T-helper 17 cell (primary cell): ENCODE measurements around the gene DBNDD2. TPM values are rescaled to one million over a fixed set of nuclear protein-coding genes. Genes with fewer than 3 reads are reported as not detected.

ENCODE experiments used
- ATAC-seq: fragments of 150-1000 bp; cut with Tn5 transposase; 2 replicates; pipeline ENCODE4 v1.10.0; 2021; ENCODE audit warnings: mild to moderate bottlenecking, moderate library complexity
- DNase-seq, 3 donors: peaks; one replicate each; pipeline versions ENCODE4 v3.0.0 to v3.0.0-alpha.2; 2020 to 2021
- H3K9me3 ChIP-seq: one replicate; pipeline ENCODE4 v1.7.0; 2013; ENCODE audit warnings: low read length, mild to moderate bottlenecking; ENCODE audit not compliant: control insufficient read depth, poor library complexity, severe bottlenecking
- H3K27ac Mint-ChIP-seq: one replicate; pipeline ENCODE4 v1.8.0; 2022; ENCODE audit warnings: mild to moderate bottlenecking, moderate library complexity, mixed read lengths
- H3K27me3 Mint-ChIP-seq: one replicate; pipeline ENCODE4 v1.8.0; 2022; ENCODE audit warnings: mixed read lengths
- H3K36me3 Mint-ChIP-seq: one replicate; pipeline ENCODE4 v1.8.0; 2022; ENCODE audit warnings: low read depth, mixed read lengths
- H3K4me1 Mint-ChIP-seq: one replicate; pipeline ENCODE4 v1.8.0; 2022; ENCODE audit warnings: mild to moderate bottlenecking, mixed read lengths
- H3K4me3 Mint-ChIP-seq: one replicate; pipeline ENCODE4 v1.8.0; 2022; ENCODE audit warnings: mild to moderate bottlenecking, moderate library complexity, mixed read lengths
- total RNA-seq, 4 donors: library from RNA in 2 of 4; stranded (reverse) in 2 of 4; gene quantifications; one replicate each; pipeline ENCODE4 v1.2.3 and lab custom pipeline; 2022 to 2026

Gene DBNDD2
- total RNA-seq, 2 donors from 2014 or later = 10.7 to 10.9 TPM

DNA sequence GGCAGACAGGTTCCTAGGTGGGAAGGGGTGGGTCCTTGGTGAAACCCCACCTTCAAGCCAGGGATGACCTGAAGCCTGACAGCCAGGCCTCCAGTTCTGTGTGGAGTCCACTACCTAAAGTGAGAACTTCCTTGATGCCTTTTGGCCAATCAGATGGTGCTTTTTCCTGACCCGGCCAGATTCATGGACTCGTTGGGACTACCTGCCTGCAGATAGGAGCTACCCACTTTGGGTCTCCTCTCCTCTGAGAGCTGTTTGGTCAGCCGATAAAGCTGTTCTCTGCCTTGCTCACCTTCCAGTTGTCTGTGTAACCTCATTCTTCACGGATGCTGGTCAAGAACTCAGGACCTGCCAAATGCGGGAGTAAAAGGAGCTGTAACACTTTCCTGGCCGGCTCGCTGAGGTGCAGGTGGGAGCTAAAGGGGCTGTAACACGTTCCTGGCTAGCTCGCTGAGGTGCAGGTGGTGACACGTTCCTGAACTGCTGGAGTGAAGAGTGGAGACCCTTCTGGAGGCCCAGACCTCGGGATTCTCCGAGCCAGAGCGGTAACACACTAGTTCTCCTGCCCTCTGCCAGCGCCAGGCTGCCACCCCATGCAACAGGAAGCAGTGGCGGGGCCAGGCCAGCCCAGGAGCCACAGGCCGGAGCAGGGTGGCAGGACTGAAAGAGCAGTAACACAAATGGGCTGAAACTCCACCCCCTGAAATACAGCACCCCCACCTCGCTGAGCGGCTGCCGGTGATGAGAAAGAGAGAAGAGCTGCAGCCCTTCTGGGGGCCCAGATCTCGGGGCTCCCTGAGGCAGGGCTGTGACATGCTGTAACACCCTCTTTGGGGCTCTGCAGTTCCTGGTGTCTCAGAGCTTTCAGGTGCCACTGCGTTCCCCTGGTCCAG, 13.6 kb upstream of the DBNDD2 start:
- ATAC-seq (no peak), DNase-seq (no peak)
- Mint-ChIP-seq H3K27ac (no peak overlapping the region), H3K4me3 (no peak overlapping the region), H3K36me3 (peaks cover 2% of the 10 kb centered on the region), H3K27me3 (no peaks in the 10 kb centered on the region), H3K4me1 (peaks cover 15% of the 10 kb centered on the region)
- H3K9me3 ChIP-seq = no peaks in the 10 kb centered on the region

DNA sequence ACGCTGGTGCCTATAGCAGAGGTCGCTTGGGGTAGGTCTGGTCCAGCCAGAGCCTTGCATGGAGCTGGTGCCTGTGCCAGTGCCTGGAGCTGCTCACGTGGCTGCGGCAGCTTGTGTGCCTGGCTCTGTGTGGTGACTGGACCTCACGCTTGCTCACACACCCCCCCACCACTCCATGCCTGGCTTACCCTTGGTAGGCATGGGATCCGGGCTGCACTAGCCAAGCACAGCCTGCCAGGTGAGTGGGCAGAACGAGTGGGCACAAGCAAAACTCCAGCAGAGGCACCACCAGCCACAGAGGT, 13.0 kb upstream of the DBNDD2 start:
- H3K9me3 ChIP-seq = no peaks in the 10 kb centered on the region
- H3K27ac Mint-ChIP-seq = no peak overlapping the region
- H3K27me3 Mint-ChIP-seq = no peaks in the 10 kb centered on the region
- H3K36me3 Mint-ChIP-seq = peaks cover 2% of the 10 kb centered on the region
- ATAC-seq (no peak), DNase-seq (no peak)
- no peak overlapping the region for H3K4me3 Mint-ChIP-seq
- peaks cover 9% of the 10 kb centered on the region for H3K4me1 Mint-ChIP-seq

DNA sequence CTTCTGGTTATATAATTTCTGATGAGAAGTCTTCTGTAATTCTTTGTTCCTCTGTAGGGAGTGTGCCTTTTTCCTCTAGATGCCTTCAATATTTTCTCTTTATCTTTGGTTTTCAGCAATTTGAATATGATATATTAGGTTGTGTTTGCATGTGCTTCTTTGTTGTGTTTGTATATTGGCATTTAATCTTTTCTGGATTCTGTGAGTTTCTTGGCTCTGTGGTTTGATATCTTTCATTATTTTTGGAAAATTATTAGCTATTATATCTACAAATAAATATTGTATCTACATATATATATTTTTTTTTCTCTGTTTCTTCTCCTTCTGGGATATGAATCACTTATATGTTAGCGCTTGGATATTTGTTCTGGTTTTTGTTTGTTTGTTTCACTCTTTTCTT, 9.1 kb upstream of the DBNDD2 start:
- Mint-ChIP-seq H3K36me3 (peaks cover 2% of the 10 kb centered on the region), H3K27ac (no peak overlapping the region), H3K4me1 (peaks cover 3% of the 10 kb centered on the region), H3K27me3 (no peaks in the 10 kb centered on the region), H3K4me3 (no peak overlapping the region)
- ATAC-seq (no peak), DNase-seq (no peak)
- no peaks in the 10 kb centered on the region for H3K9me3 ChIP-seq

DNA sequence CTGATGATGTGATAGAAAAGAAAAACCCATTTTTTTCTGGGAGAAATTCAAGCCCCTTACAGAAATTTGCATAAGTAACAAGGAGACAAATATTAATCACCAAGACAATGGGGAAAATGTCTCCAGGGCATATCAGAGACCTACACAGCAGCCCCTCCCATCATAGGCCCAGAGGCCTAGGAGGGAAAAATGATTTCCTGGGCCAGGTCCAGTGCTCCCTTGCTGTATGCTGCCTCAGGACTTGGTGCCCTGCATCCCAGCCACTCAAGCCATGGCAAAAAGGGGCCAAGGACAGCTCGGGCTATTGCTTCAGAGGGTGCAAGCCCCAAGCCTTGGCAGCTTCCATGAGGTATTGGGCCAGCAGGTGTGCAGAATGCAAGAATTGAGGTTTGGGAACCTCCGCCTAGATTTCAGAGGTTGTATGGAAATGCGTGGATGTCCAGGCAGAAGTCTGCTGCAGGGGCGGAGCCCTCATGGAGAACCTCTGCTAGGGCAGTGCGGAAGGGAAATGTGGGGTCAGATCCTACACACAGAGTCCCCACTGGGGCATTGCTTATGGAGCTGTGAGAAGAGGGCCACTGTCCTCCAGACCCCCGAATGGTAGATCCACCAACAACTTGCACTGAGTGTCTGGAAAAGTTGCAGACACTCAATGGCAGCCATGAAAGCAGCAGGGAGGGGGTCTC, 7.6 kb upstream of the DBNDD2 start:
- peaks cover 8% of the 10 kb centered on the region for H3K4me1 Mint-ChIP-seq
- ATAC-seq = no peak
- H3K4me3 Mint-ChIP-seq = no peak overlapping the region
- H3K27ac Mint-ChIP-seq = no peak overlapping the region
- no peaks in the 10 kb centered on the region for H3K27me3 Mint-ChIP-seq
- peaks cover 2% of the 10 kb centered on the region for H3K36me3 Mint-ChIP-seq
- H3K9me3 ChIP-seq = no peaks in the 10 kb centered on the region
- no peak for DNase-seq

DNA sequence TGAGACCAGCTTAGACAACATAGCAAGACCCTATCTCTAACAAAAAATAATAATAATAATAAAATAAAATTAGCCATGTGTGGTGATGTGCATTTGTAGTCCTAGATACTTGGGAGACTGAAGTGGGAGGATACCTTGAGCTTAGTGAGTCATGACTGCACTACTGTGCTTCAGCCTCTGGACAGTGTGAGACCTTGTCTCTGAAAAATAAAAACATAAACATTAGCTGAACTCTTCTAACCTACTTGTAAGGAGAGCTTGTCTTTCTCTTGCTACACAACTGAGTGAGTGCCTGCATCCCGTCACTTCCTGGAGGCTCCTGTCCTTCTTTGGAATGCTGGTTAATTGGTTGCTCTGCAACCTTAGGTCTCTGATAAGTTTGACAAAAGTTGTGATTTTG, 5.1 kb upstream of the DBNDD2 start:
- DNase-seq = no peak
- H3K4me3 Mint-ChIP-seq = no peak overlapping the region
- H3K9me3 ChIP-seq = no peaks in the 10 kb centered on the region
- H3K36me3 Mint-ChIP-seq = no peaks in the 10 kb centered on the region
- no peak overlapping the region for H3K27ac Mint-ChIP-seq
- H3K27me3 Mint-ChIP-seq = no peaks in the 10 kb centered on the region
- peaks cover 13% of the 10 kb centered on the region for H3K4me1 Mint-ChIP-seq
- ATAC-seq = no peak

DNA sequence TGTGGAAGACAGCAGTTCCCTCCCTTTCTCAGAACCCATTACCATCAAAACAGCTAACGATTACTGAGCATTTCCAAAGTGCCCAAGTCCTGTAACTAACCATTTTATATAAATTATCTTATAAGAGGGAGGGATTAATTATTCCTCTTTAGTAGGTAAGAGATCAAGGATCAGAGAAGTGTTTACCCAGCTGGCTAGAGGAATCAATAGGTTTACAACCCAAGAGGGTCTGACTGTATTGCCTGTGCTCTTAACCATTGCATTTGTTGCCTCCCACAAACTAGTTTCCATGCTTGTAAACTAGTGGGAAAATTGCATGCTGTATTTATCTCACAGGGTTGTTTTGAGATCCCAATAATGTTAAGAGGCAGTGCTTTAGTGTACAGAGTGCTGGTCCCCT, 3.7 kb upstream of the DBNDD2 start:
- H3K4me3 Mint-ChIP-seq = peak overlapping the region; percentile 90
- DNase-seq = no peak
- H3K27me3 Mint-ChIP-seq = no peaks in the 10 kb centered on the region
- ATAC-seq = no peak
- peaks cover 10% of the 10 kb centered on the region for H3K4me1 Mint-ChIP-seq
- no peaks in the 10 kb centered on the region for H3K9me3 ChIP-seq
- H3K36me3 Mint-ChIP-seq = no peaks in the 10 kb centered on the region
- peak overlapping the region; percentile 80 for H3K27ac Mint-ChIP-seq

DNA sequence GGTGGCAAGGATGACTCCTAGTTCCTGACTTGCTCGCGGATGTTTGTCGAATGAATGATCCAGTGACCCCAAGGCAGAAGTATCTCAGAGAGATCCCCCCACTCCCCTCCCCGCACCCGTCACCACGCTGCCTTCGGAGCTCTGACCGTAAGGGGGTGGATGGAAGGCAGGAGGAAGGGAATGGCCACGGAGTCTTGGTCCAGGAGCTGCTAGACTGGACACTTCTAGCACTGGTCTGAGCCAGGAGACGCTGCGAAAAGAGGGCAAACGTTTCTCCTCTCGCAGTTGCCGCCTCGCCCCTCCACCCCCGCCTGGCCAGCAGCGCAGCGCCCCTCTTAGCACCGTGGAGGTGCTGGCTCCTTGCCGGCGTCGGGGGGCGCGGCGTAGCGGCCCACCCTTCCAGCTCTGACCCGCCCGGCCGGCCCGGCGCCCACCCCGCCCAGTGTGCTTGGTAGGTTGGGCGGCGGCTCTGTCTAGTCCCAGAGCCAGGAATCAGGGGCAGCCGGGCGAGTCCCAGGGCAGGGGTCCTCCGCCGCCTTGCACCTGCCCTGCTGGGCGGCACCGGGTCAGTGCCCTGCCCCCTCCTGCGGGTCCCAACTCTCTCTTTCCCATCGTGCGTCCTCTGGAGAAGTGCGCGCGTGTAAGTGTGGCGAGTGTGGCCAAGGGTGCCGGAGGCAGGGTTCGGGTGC, 2.4 kb upstream of the DBNDD2 start:
- no peaks in the 10 kb centered on the region for H3K9me3 ChIP-seq
- Mint-ChIP-seq H3K4me3 (peak overlapping the region; percentile 90), H3K27me3 (no peaks in the 10 kb centered on the region), H3K36me3 (no peaks in the 10 kb centered on the region), H3K4me1 (peaks cover 10% of the 10 kb centered on the region), H3K27ac (no peak overlapping the region)
- ATAC-seq (peak; percentile 31), DNase-seq (no peak)

DNA sequence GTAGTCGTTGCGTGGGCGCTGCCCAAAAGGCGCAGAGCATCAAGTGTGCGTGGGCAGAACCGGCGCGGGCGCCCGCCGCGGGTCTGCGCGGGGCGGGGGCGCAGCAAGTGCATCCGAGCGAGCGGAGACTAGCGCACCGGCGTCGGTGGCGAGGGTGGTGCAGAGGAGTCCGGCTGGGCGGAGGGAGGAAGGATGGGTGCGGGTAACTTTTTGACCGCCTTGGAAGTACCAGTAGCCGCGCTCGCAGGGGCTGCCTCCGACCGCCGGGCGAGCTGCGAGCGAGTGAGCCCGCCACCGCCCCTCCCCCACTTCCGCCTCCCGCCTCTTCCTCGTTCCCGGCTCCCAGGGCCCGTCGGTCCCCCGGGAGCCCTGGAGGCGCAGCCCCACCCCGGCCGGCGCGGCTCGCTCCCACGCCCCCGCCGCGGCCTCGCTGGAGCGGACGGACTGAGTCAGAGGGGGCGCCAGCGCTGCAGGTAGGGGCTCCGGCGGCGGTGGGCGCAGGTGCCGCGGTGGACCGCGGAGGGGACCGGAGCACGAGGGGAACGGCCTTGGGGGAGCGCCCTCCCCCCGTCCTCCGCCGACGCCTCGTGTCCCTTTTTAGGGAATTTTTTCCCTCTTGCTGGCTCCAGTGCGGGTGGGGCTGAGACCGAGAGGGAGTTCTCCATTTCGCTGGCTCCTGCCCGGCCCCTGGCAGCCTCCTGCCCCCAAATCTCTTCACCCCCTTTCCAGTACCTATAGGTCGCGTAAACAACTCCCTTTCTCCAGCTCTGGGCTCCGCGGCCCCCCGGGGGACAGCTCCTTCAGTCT, 1.6 kb upstream of the DBNDD2 start:
- Mint-ChIP-seq H3K27ac (peak overlapping the region; percentile 78), H3K36me3 (no peaks in the 10 kb centered on the region), H3K27me3 (no peaks in the 10 kb centered on the region), H3K4me1 (peaks cover 10% of the 10 kb centered on the region), H3K4me3 (peak overlapping the region; percentile 90)
- DNase-seq (peak in 2 of 3 donors; percentile 28 to 50), ATAC-seq (peak; percentile 54)
- no peaks in the 10 kb centered on the region for H3K9me3 ChIP-seq

DNA sequence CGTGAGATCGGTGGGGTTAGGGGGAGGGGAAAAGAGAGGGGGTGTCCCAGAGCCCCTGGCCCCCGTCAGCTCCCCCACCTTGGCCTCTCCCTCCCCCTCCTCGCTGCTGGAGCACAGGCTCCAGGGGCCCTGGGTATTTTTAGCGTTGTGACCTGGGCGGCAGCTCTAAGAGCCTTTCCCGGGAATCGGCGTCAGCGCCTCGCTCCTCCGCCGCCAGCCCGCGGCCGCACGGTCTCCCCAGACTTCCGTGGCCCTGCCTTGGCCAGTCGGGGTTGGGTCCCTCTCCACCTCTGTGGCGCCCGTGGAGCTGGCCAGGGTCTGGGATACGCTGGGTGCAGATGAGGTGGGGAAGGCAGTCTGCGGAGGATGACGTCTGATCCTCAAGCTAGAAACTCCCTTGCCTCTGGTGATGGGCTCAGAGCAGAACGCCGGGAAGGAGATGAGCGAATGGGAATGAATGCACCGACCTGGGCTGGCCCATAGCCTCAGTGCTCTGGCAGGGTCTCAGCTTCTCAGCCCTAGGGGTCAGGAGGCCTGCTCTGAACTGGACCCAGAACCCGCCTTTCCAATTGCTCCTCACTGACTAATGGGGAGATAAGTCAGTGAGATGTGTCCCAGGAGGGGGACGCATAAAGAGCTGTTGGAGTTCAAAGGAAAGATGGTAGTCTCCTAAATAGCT, 883 bp upstream of the DBNDD2 start:
- H3K36me3 Mint-ChIP-seq = no peaks in the 10 kb centered on the region
- H3K4me3 Mint-ChIP-seq = peak overlapping the region; percentile 90
- H3K27ac Mint-ChIP-seq = peak overlapping the region; percentile 78
- no peaks in the 10 kb centered on the region for H3K27me3 Mint-ChIP-seq
- ATAC-seq (peak; percentile 18), DNase-seq (no peak)
- H3K9me3 ChIP-seq = no peaks in the 10 kb centered on the region
- H3K4me1 Mint-ChIP-seq = peaks cover 10% of the 10 kb centered on the region

DNA sequence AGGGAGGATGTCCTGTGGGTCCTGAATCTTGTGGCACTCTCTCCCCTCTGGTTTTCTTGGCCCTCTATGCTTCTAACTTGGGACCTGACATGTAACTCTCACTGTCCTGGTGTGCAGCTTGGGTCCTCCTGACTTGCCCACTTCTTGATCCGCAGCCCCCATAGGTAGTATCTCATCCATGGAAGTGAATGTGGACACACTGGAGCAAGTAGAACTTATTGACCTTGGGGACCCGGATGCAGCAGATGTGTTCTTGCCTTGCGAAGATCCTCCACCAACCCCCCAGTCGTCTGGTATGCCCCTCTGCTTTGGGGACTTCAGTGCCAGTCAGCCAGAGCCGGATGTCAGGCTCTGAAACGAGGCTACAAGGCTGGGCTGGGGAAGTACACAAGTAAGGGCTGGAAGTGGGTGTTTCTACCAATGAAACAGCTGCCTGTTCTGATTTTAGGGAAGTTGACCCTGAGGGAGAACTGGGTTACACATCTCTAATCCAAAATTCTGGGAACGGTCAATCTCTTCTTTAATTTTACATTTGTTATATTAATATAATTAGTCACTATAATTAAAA, 641 bp downstream of the DBNDD2 start:
- Mint-ChIP-seq H3K36me3 (no peaks in the 10 kb centered on the region), H3K4me1 (peaks cover 10% of the 10 kb centered on the region), H3K27ac (no peak overlapping the region), H3K4me3 (peak overlapping the region; percentile 28), H3K27me3 (no peaks in the 10 kb centered on the region)
- ATAC-seq (peak; percentile 22), DNase-seq (no peak)
- no peaks in the 10 kb centered on the region for H3K9me3 ChIP-seq

DNA sequence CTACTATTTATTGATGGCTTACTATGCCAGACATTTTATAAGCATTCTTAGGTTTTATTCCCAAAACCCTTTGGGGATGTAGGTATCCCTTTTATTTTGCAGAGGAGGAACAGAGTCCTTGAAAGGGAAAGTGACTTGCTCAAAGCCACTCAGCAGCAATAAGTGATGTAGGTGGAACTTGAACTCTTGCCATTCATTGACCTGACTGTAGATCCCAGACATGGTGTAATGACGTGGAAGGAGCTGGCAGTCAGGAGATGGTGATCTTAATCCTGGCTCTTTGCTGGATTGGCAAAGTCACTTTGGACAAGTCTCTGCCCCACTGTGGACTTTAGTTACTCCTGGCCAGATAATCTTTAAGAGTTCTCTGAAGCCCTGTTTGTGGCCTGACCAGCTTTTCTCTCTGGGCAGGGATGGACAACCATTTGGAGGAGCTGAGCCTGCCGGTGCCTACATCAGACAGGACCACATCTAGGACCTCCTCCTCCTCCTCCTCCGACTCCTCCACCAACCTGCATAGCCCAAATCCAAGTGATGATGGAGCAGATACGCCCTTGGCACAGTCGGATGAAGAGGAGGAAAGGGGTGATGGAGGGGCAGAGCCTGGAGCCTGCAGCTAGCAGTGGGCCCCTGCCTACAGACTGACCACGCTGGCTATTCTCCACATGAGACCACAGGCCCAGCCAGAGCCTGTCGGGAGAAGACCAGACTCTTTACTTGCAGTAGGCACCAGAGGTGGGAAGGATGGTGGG, 1.6 kb downstream of the DBNDD2 start:
- ATAC-seq (no peak), DNase-seq (no peak)
- no peaks in the 10 kb centered on the region for H3K36me3 Mint-ChIP-seq
- H3K4me1 Mint-ChIP-seq = peaks cover 9% of the 10 kb centered on the region
- no peak overlapping the region for H3K27ac Mint-ChIP-seq
- H3K9me3 ChIP-seq = no peaks in the 10 kb centered on the region
- no peak overlapping the region for H3K4me3 Mint-ChIP-seq
- H3K27me3 Mint-ChIP-seq = no peaks in the 10 kb centered on the region

DNA sequence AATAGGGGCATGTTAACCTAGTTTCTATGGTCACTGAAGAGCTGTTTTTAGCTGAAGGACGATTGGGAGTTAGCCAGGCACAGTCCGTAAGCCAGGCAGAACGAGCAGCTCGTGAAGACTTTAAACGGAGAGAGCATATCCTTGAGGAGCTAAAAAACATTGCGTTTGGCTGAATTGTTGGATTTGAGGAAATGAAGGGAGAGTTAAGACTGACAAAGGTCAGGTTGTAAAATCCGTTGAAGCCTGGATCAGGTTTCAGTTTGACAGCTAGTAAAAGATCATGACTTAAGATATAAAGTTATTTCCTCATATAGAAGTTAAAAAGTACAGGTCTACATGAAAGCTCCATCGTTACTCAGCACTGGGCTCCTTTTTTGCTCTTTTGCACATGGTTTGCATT, 2.8 kb downstream of the DBNDD2 start:
- Mint-ChIP-seq H3K4me1 (peaks cover 13% of the 10 kb centered on the region), H3K36me3 (no peaks in the 10 kb centered on the region), H3K27me3 (no peaks in the 10 kb centered on the region), H3K4me3 (no peak overlapping the region), H3K27ac (no peak overlapping the region)
- ATAC-seq (no peak), DNase-seq (no peak)
- no peaks in the 10 kb centered on the region for H3K9me3 ChIP-seq
